HG03457 (cell line): ENCODE results near the gene SVEP1.
"Not testable (repeated sequence)": the region's sequence is repeated elsewhere in the genome, so short reads cannot be mapped to it uniquely, and the experiment has no call there.

Experiments
- ATAC-seq: cut with Tn5 transposase; IDR thresholded peaks from one replicate; pipeline ENCODE4 v1.9.1; 2021; ENCODE audit warnings: moderate number of reproducible peaks; ENCODE audit not compliant: unreplicated experiment

The SVEP1 gene

DNA sequence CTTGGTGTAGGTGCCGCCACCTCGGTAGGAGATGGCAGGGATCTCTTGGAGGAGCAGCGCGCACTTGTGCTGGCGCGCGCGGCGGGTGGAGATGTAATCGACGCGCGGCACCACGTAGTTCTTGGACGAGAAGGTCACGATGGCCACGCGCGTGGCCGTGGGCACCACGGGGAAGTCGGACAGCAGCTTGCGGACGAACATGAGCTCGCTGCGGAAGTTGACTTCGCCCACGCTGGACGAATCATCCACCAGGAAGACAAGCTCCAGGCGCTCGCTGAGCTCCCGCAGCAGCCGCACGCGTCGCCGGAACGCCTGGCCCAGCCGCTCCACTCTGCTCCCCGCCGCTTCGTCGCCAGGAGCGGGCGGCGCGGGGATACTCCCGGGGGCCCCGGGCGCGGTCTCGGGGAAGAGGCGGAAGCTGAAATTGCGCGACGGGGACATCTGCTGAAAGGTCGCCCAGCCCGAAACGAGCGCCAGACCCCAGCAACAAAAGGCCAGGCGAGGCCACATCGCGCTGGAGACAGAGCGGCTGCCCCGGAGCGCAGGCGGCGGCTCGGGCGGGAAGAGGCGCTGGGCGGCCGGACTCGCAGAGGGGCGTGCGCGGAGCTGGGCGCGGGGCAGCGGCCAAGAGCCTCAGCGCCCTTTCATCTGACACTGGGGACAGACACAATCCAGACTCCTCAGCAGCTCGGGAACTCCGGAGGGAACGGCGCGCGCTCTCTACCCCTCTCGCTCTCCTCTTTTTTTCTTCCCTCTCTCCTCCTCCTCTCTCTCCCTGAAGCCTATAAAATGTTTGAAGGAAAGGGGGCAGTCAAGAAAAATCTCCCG is at the start of gene SVEP1:
Gene SVEP1, minus strand, starts transcription at position 708 of the 828 bp plus-strand sequence. Its CDS starts 198 bp downstream, at position 510.
- ATAC-seq: no peak

DNA sequence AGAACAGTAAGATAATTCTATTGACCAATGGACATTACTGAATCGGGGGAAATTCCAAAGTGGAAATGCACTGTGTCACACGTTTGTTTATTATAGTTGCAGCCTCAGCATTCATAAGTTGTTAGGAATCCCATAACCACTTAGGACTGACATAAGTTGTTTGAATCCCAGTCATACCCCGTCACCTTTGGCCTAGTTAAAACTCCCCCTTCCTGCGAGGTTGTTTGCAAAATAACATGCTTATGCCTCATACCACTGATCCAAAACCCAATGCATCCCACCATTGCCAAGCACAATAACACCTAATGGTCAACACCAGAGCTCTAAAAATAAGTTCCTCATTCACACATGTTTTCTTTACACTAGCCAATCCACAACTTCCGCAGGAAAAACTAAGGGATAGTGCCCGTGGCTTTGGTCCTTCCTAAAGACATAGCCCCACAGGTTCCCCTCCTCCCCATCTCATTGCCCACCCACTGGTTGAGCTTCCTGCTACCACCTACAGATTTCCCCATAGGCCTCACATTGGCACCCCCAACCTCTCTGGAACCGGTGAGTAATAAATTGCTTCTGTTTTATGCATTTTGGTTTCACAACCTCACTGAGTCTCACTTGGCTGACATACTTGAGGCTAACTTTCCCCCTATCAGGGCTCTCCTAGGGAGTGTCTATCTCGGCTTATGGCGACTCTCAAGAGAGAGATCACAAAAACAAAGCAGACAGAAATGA is 46.7 kb upstream of the SVEP1 start:
- ATAC-seq: peak; percentile 90

DNA sequence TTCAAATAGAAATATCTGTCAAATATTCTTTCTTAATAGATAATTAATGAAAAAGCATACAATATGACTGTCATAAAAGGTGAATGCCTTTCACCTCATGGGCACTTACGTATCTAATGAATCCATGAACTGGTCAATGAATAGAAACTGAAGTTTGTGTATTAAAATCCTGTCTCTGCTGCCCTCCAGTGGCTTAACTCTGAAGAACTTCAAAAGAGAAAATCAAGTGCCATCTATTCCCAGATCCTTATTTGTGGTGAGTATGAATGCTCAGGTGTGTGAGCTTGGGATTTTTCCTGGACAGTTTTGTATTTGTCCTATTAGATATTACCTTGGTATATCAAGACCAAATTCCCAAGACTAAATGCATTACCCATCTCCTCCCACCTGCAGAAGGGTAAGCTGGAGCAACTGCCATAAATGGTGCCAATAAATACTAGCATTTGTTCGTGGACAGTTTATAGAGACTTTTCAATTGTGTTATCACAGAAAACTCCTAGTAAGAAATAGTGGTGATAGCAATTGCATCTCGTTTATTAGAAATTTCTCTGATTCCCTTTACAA is 44.0 kb upstream of the SVEP1 start:
- ATAC-seq: no peak

DNA sequence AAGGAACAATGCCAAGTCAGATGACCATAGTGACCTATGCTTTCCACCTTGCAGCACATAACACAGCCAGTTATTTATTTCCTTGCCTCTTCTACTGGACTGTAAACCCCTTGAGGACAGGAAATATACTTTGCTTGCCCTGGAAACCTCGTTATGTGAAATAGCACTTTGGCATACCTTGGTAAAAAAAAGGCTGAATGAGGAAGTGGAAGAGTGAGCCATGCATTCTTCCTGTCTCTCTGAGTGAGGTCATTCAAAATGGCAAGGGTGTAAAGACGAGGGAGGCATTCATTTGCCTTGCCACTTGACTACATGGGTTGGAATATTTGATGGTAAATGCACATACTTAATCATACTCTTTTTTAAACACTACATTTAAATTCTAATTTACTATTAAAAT is 42.8 kb upstream of the SVEP1 start:
- no peak for ATAC-seq

DNA sequence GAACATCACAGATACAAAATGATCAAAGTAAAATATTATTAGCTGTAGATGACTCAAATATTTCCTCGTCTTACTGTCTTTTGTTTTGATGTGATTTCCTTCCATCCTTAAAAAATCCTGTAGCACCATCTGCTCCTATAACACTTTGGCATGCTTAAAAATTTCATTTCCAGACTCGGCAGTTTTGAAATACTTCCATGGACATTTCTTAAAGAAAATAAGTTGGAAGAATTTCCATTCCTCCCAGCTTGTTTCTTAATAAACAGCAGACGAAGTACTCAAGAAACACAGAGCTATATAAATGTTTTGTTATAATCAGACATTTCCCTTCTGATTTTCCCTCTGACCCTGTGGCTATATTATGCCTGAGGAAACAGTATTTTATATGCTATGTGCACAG is 41.2 kb upstream of the SVEP1 start:
- no peak for ATAC-seq

DNA sequence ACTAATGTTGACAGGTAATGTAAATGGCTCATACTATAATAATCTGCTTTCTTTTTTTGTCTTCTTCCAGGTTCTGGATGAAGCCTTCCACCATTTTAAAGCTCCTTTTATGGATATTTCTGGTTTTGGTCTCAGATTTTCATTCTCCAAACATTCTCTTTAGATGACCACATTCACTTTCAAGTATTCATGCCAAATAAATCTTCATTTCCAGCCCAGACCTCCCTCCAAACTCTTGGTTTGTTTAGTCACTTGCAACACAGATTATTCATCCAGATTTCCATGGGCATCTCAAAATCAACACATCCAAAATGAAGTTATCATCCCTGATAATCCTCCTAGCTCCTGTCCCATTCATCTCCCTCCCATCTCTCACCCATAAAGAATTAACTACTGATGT is 40.3 kb upstream of the SVEP1 start:
- no peak for ATAC-seq

DNA sequence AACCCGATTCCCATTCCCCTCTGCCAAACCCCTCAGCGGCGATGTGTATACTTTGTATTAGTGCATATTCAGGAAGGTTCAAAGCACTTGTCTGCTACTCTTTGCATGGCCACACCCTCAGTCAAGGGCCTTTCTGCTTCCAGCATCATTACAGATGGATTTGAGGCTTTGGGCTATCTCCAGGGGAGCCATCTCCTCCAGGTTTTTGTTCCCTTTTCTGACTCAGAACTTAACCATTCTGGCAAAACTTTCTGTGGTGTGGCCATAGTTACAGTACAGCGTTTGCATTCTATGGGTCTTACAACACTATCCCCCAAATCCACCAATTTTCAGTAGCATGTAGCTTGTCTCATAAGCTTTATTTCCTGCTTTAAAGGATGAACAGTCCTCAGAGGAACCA is 36.0 kb upstream of the SVEP1 start:
- ATAC-seq: no peak

DNA sequence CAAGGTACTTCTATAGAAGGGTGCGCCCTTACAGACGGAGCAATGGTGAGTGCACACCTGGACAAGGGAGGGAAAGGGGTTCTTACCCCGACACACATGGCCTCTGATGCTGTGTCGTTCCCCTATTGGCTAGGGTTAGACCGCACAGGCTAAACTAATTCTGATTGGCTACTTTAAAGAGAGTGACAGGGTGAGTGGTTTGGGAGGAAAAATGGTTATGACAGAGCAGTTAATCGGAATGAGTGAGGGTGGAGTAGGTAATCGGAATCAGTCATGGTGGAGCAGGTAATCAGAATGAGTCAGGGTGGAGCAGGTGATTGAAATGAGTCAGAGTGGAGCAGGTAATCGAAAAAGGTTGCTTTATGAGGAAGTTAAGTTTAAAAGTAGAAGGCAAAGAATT is 35.0 kb upstream of the SVEP1 start:
- ATAC-seq: not testable (repeated sequence)

DNA sequence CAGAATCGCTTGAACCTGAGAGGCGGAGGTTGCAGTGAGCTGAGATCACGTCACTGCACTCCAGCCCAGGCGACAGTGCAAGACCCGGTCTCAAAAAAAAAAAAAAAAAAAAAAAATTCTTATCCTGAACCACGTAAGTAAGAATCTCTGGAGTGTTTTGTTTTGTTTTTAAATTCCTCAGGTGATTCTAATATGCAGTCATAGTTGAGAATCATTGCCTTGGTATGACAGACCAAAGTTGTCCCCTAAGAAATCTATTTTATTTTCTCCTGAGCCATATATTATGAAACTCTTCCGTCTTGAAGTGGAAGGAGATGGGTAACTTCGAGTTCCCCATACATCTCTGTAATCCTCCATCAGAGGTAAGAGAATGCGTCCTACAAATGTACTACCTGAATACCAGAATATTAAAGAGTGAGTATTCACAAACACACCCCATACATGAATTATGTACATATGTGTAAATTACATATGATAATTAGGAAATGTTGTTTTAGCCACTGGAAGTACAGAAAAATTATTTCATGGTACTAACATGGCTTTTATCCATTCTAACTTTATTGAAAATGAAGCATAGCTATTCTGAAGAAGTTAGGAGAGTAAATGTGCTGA is 26.7 kb upstream of the SVEP1 start:
- no peak for ATAC-seq

DNA sequence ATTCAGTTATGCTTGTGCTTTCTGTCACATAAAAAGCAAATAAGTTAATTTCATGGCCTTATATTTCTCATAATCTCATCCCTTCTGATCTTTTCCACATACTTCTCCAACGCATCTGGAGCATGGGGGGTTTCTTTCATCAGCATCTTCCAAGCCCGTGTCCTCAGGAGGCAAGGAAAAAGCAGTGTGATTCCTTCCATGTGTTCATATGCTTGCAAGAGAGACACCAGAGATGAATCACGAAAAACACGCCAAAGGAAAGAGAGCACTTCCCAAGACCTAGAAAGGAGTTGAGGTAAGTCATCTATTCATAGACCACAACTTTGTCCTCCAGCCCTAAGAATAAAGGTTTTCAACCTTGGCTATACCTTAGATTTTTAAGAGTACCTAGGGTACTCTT is 26.0 kb upstream of the SVEP1 start:
- no peak for ATAC-seq

DNA sequence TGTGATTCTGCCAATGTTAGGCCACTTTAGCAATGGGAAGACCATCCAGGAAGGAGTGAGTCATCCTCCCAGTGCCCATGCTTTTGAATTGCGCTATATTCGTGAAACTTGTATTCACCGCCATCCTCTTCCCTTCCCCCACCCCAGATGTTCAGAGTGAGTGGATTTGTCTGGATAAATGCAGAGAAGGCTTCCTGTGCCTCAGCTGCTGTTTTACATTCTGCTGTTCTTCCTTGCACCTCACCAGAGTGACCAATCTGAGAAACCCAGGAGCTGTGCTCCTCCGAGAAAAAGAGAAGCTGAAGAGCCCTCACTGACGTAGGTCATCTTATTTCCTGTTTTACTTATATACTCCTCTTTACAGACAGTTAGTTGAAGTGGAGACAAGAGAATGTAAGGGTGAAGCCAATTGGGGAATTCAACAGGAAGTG is 24.6 kb upstream of the SVEP1 start:
- no peak for ATAC-seq

DNA sequence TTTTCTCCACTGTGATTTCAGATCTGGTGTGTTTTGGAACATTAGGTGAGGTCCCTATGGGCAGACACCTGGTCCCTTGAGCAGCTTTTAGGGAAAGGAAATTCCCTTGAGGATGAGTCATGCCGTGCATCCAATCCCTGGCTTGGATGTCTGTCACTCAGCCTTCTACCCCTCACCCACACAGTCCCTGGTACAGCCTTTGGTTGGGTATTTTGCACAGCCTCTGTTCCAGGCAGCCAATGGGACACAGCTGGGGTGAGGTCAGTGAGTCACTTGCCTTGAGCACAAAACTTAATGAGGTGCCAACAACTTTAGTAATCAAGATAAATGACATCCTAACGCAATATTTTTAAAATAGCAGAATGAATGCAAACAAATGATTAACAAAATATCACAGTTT is 22.7 kb upstream of the SVEP1 start:
- ATAC-seq: no peak

DNA sequence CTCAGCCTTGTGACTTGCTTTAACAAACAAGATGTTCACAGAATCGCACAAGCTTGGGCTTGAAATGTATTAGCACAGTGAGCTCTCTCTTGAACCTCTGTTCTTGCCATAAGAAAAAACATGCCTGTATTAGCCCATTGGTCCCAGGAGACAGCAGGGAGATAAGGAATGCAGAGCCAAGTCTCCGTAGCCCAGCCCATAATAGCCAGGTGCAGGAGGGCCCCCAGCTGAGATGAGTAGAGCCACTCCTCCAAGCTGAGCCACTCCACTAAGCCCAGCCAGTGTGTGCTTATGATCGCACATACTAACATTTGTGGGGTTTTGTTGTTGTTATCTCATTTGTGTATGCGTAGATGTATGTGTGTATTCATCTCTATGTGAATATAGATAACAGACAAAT is 21.6 kb upstream of the SVEP1 start:
- ATAC-seq: no peak

DNA sequence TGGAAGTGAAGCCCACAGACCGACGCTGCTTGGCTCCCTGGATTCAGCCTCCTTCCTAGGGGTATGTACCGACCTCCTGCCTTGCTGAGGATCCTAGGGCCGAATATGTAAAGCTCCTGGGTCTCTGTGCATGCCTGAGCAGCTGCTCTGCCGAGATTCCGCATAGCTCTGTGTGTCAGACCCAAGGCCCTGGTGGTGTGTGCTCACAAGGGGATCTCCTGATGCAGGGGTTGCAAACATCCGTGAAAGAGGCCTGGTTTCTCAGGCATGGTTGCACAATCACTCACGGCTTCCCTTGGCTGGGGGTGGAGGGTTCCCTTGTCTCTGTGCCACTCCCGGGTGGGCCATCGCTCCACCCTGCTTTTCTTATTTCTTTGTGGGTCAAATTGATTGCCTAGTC is 19.9 kb upstream of the SVEP1 start:
- no peak for ATAC-seq

DNA sequence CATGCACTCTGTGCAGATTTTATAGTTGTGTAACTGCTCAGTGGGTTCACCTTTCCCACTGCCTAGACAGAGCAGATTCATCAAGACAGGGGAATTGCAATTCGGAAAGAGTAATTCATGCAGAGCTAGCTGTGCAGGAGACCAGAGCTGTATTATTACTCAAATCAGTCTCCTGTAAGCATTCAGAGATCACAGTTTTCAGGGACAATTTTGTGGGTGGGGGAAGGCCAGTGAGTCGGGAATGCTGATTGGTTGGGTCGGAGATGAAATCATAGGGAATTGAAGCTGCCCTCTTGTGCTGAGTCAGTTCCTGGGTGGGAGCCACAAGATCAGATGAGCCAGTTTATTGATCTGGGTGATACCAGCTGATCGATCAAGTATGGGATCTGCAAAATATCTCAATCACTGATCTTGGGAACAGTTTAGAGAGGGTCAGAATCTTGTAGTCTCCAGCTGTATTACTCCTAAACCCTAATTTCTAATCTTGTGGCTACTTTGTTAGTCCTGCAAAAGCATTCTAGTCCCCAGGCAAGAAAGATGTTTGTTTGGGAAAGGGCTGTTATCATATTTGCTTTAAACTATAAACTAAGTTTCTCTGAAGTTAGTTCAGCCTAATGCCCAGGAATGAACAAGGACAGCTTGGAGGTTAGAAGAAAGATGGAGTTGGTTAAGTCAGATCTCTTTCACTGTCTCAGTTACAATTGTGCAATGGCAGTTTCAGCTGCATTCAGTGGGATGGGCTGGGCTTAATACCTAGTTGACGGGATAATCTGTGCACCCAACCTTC is 12.7 kb upstream of the SVEP1 start:
- ATAC-seq: no peak

DNA sequence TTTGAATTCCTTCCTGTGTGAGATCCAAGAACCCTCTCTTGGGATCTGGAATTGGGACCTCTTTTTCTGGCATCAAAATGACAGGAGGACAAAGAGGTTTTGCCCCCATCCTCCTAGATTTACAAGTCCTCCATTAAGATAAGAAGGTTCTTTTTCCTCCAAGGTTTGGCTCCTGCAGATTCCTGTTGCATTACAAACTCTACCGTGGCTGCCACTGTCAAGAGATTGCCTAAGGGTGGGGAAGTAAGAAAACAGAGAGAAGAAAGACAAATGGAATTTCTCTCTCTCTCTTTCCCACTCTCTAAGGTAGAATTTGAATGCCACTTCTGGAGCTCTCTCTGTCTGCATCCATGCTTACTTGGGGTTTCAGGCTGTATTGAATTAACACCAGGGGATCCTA is 12.0 kb upstream of the SVEP1 start:
- no peak for ATAC-seq

DNA sequence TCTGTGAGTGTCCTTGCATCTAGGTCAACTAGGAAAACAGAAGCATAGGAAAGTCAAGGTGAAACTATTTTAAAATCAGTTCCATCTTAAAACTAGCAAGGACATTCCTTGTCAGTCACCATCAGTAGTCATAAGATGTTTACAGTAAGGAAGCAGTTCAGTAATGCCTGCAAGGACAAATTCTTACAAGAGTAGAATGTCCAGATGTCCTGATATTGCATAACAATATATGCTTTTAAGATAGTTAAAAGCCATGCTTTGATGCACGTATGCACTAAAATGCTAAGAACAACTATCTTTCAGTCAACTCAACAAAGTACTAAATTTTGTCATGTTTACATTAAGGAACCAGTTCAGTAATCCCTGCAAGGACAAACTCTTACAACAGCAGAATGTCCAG is 11.3 kb upstream of the SVEP1 start:
- ATAC-seq: no peak

DNA sequence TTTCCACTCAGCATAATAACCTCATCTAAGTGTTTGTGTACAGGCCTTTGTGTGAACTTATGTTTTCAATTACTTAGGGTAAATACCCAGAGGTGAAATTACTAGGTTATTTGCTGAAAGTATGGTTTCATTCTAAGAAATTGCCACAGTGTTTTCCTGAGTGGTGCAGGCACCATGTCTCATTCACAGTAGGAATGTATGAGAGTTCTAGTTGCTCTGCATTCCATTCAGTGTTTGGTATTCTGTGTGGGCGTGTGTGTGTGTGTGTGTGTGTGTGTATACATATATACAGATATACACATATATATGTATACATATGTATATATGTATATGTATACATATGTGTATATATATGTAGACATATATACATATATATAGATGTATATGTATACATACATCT is 8.8 kb upstream of the SVEP1 start:
- ATAC-seq: no peak

DNA sequence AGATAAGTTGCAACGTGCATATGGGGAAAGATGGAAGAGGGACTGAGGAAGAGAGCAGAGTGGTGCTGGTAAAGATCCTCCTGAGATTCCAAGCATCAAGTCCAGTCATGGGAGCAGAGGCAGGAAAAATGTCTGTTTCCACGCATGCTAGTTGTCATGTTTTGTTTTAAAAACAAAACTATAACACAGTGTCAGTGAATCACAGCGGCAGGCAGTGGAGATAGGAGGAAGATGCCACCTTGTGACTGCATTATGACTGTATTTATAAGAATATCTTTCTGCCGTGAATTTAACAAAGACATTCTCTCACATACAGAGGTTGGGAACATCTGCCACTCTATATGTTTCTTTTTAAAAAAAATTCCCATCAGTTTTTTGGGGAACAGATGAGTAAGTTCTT is 3.7 kb upstream of the SVEP1 start:
- no peak for ATAC-seq

DNA sequence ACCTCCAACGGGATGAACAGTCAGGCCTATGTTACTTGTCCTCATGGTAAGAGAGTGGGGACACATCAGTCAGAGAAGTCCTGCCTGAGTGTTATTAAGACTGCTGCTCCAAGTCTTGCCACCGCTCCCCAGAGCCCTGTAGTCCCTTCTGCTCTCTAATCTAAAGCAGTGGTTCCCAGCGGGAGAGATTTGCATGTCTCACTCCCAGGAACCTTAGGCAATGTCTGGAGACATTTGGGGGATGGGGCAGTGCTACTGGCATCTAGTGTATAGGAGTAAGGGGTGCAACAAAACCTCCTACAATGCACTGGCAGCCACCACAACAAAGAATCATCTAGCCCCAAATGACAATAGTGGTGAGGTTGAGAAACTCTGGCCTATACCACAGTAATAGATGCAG is 2.6 kb upstream of the SVEP1 start:
- no peak for ATAC-seq

DNA sequence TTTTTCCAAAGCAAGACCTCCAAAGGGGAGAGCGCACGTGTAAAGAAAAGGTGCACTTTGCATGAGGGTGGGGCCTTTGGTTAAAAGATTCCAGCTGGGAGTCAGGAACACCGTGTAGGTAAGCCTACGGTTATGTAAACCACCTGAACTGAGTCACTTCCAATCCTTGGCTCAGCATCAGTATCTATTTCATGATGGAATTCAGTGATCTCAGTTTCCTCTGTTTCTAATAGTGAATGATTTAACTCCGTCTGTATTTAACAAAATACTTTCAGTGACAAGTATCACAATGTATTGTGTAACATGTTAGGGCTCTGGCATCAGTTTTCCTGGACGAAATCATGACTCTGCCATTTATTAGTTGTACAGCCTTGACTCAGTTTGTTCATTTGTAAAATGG is 1.3 kb upstream of the SVEP1 start:
- no peak for ATAC-seq
